Measurements from ENCODE around the gene HOXA10. TPM values are rescaled to one million over a fixed set of nuclear protein-coding genes. Genes with fewer than 3 reads are reported as not detected.

Gene HOXA10
- total RNA-seq, 4 donors from 2014 or later = 0.56 to 1.9 (median 1.2) TPM

DNA sequence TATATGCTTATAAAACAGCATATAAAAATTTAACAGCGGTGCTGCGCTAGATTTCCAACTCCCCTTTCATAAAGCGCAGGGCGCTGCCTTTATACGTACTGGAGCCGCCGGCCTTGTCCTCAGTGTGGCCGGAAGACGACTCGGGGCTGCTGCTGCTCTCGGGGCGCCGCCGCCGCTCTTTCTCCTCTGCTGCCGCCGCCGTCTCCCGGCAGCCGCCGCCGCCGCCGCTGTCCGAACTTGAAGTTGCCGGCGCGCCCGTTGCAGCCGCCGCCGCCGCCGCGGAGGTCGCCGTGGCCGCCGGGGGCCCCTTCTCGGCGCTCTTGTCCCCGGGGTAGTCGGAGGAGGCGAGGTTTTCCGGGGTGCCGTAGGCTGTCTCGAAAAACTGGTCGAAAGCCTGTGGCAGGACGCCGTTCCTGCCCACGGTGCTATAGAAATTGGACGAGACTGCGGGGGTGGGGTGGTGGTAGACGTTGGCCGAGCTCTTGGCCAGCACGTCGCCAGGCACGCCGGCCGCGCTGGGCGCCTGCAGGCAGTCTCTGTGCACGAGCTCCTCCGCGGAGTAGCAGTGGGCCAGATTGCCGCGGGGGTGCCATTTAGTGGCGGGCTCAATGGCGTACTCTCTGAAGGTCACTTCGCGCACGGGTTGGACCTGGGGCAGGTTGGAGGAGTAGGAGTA lies 10.4 kb upstream of the HOXA10 start:
- DNase-seq (ENCODE audit: low spot score) (peak; percentile 21), ATAC-seq (ENCODE audit: low FRiP score) (no peak)

DNA sequence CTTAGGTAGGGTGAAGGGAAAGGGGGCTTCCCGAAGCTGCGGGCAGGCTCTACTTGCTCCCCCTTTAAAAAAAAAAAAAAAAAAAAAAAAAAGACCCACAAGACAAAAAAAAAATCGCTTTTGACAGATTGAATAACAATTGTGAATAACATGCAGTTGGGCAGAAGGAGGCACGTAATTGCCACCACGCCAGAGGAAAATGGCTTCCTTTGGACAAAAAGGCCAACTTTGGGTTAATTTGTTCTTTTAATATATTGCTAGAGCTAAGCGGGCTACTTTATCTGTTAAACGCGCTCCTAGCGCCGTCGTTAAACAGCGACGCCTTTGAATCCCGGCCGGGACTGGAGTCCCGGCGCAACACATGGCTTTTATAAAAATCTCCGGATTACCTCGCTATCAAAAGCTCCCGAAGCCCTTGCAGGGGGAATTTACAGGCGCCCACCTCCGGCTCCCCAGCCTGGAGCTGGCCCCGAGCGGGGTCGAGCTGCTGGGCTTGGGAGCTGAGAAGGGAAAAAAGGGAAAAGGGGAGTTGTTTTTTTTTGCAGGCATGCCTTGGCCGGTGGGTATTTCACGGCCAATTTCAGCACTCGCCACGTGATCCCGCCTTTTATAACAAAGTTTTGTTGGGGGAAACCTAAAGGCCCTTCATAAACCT lies 9.7 kb upstream of the HOXA10 start:
- DNase-seq (ENCODE audit: low spot score) = no peak
- no peak for ATAC-seq (ENCODE audit: low FRiP score)
- TF ChIP-seq, protein P1, sequence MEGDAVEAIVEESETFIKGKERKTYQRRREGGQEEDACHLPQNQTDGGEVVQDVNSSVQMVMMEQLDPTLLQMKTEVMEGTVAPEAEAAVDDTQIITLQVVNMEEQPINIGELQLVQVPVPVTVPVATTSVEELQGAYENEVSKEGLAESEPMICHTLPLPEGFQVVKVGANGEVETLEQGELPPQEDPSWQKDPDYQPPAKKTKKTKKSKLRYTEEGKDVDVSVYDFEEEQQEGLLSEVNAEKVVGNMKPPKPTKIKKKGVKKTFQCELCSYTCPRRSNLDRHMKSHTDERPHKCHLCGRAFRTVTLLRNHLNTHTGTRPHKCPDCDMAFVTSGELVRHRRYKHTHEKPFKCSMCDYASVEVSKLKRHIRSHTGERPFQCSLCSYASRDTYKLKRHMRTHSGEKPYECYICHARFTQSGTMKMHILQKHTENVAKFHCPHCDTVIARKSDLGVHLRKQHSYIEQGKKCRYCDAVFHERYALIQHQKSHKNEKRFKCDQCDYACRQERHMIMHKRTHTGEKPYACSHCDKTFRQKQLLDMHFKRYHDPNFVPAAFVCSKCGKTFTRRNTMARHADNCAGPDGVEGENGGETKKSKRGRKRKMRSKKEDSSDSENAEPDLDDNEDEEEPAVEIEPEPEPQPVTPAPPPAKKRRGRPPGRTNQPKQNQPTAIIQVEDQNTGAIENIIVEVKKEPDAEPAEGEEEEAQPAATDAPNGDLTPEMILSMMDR (IDR thresholded peaks at IDR 0.05) = no peak

More for the DNA sequence above, 10.4 kb upstream of the HOXA10 start:
- TF ChIP-seq, protein P1 (IDR thresholded peaks at IDR 0.05) = no peak

DNA sequence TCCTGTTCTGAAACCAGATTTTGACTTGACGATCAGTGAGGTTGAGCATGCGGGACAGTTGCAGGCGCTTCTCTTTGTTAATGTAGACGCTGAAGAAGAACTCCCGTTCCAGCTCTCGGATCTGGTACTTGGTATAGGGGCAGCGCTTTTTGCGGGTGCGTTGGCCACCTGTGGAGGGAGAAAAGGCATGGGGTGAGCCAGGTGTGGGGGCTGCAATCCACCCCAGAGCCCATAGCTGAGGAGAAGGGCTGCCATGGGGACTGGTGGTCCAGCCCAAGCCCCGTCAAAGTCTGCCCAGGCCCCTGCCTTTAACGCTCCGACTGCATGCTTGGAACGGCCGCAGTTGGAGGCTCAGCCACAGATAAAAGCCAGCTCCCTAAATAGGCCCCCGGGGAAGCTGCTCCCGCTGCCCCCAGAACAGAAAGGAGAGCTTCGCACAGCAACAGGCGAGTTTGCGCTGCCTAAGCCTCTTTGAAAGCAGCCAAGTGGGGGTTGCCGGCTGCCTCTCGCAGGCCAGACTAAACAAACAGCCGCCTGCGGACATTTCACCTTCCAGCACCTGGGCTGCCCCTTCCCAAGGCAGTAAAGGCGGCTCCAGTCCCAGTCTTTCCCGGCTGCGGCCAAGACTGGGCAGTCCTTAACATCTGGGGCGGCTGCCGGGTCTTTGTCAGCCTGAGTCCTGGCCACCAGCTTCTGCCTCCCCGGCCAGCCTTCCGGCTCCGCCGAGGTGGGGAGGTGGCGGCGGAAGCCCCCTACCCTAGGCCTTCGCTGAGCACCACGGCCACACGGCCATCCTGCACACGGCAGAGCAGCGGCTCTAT lies 9.0 kb upstream of the HOXA10 start:
- ATAC-seq (ENCODE audit: low FRiP score) (peak; percentile 25), DNase-seq (ENCODE audit: low spot score) (peak; percentile 18)
- TF ChIP-seq, protein P1 (IDR thresholded peaks at IDR 0.05) = no peak

DNA sequence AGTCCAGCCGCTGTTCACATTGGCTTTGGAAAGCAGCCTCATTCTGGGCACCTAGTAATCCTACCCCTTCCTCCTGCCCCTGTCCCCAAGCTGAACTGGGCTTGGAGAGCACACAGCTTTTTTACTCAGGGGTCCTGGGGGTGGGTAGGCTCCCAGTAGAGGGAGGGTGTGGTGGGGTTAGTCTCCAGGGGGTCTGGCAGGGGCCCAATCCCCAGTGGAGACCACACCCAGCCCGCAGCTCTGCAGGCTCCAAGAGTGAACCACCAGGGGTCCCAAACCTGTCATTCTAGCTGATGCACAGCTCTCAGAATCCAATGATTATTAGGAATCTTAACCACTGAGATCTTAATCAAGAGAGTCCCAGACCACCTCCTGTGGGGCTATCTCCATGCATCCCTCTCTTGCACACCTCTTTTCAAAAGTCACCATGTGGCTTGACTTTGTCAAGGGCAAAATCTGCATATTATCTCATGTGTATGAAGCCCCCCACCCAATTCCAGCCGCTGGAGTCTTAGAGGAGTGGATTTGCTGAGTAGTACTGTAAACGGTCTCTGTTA lies 8.2 kb upstream of the HOXA10 start:
- no peak for ATAC-seq (ENCODE audit: low FRiP score)
- peak; percentile 14 for DNase-seq (ENCODE audit: low spot score)
- TF ChIP-seq, protein P1 (IDR thresholded peaks at IDR 0.05) = no peak

DNA sequence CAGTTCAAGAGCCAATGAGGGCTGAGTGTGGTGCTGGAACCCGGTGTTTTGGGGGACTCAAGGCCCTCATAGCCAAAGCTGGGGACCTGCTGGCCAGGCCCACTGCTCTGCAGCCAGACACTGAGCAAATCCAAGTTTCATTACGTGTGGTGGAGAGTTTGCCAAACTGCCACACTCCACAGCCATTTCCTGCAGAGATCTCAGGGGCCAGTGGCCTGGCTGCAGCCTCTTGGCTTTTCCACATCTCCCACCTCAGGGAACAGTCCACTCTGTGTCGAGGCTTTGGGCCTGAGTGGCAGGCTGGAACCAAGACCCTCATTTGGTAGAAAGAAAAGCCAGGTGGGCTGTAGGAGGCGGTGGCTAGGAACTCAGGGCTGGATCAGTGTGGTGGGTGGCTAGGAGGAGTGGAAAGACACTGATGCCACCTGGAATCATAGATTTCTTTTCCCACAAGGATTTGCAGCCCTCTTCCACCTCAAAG lies 7.7 kb upstream of the HOXA10 start:
- TF ChIP-seq, protein P1 (IDR thresholded peaks at IDR 0.05) = no peak
- ATAC-seq (ENCODE audit: low FRiP score) = no peak
- DNase-seq (ENCODE audit: low spot score) = no peak

DNA sequence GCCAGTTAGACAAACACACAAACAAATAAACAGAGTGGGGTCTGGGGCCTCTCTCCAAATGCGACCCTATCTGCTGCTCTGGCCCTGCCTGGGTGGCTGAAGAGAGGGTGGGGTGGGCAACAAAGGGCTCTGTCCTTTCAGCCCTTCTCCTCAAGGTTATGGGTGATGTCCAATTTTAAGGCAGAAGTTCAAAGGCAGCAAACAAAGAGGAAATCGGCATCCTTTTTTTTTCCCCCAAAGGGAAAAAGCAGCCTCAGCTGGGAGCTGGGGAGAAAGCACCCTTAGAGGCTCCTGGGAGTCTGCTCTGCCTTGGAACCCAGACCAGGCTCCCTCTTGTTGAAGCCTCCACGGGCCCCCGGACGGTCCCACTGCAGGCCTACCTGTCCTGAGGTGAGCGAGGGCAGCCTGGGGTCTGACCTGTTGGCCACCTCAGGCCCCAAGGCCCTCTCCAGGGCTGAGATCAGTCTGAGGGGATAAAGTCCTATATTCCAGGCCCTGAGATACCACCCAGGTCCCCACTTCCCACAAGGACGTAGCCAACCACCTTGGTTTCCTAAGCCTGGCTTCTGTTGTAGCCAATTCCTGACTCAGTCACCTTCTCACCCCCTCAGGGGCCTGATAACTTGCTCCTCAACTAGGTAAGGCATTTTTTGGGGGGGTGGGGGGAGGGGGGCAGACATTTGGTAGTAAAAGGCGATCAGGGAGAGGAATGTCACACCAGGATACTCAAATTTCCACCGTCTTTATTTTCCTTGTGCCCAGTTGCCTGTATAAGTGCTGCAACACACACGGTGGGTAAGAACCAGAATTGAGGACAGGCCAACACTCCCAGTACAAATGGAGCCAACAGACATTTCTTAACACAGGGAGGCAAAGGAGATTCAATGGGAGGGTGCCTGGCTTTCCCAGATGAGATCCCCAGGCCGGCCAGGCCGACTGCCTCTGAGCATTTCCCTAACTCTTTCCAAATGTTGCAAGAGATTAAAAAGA lies 6.6 kb upstream of the HOXA10 start:
- ATAC-seq (ENCODE audit: low FRiP score) = no peak
- DNase-seq (ENCODE audit: low spot score) = peak; percentile 7
- TF ChIP-seq, protein P1 (IDR thresholded peaks at IDR 0.05) = no peak

All from omental fat pad (tissue), 4 donors.